ENCODE data around the gene AUTS2. TPM values are rescaled to one million over a fixed set of nuclear protein-coding genes. Genes with fewer than 3 reads are reported as not detected.

AUTS2 gene
- total and polyA plus RNA-seq, 4 donors: 4.9 to 24.4 (median 7.0) TPM

- 86% methylated on average over 2 of the region's 2 CpGs for WGBS
- H3K9ac ChIP-seq (ENCODE audit: low read depth in 1 of 2, low read length in 2 of 2): no peak overlapping the region
Measured at GRCh38 chr7:69843653-69844052, 245.4 kb downstream of the AUTS2 start.

GRCh38 chr7:69844264-69844868 lies 246.1 kb downstream of the AUTS2 start:
- Histone ChIP-seq H3K9ac (ENCODE audit: low read depth in 1 of 2, low read length in 2 of 2) (no peak overlapping the region), H3K4me3 (ENCODE audit: low read depth in 1 of 3, low read length in 3 of 3) (no peak overlapping the region), H3K36me3 (ENCODE audit: control insufficient read depth in 4 of 4, insufficient read depth in 3 of 4, low read depth in 1 of 4, low read length in 3 of 4) (no peaks in the 10 kb centered on the region), H3K9me3 (ENCODE audit: control insufficient read depth in 4 of 4, low read length in 3 of 4) (no peaks in the 10 kb centered on the region), H3K27me3 (ENCODE audit: control insufficient read depth in 4 of 4, insufficient read depth in 4 of 4, low read length in 3 of 4) (no peaks in the 10 kb centered on the region), H3K4me1 (ENCODE audit: control insufficient read depth in 4 of 4, insufficient read depth in 4 of 4, low read length in 3 of 4) (no peaks in the 10 kb centered on the region), H3K27ac (ENCODE audit: low read depth in 1 of 2, low read length in 2 of 2) (no peak overlapping the region)
- DNase-seq (ENCODE audit: low spot score): no peak
- WGBS: 60% methylated on average over 4 of the region's 4 CpGs
- TF ChIP-seq RXRA (IDR thresholded peaks at IDR 0.05) (no peak), JUND (IDR thresholded peaks at IDR 0.05) (no peak), ATF3 (IDR thresholded peaks at IDR 0.05) (no peak), TAF1 (conservative IDR thresholded peaks at IDR 0.05) (no peak), GABPA (IDR thresholded peaks at IDR 0.05 in 1 of 2, conservative IDR thresholded peaks at IDR 0.05 in 1 of 2) (no peak), CTCF (IDR thresholded peaks at IDR 0.05; ENCODE audit: low read depth, low read length, missing input control) (no peak), HNF4G (IDR thresholded peaks at IDR 0.05) (no peak), SP1 (IDR thresholded peaks at IDR 0.05) (no peak), FOXA2 (IDR thresholded peaks at IDR 0.05) (no peak), NR2F2 (IDR thresholded peaks at IDR 0.05) (no peak), ZBTB33 (IDR thresholded peaks at IDR 0.05) (no peak), REST (IDR thresholded peaks at IDR 0.05) (no peak), RAD21 (IDR thresholded peaks at IDR 0.05) (no peak), YY1 (IDR thresholded peaks at IDR 0.05) (no peak)

More at GRCh38 chr7:69843653-69844052, 245.4 kb downstream of the AUTS2 start:
- Histone ChIP-seq H3K4me3 (ENCODE audit: low read depth in 1 of 3, low read length in 3 of 3) (no peak overlapping the region), H3K4me1 (ENCODE audit: control insufficient read depth in 4 of 4, insufficient read depth in 4 of 4, low read length in 3 of 4) (no peaks in the 10 kb centered on the region), H3K9me3 (ENCODE audit: control insufficient read depth in 4 of 4, low read length in 3 of 4) (no peaks in the 10 kb centered on the region), H3K27ac (ENCODE audit: low read depth in 1 of 2, low read length in 2 of 2) (no peak overlapping the region), H3K36me3 (ENCODE audit: control insufficient read depth in 4 of 4, insufficient read depth in 3 of 4, low read depth in 1 of 4, low read length in 3 of 4) (no peaks in the 10 kb centered on the region), H3K27me3 (ENCODE audit: control insufficient read depth in 4 of 4, insufficient read depth in 4 of 4, low read length in 3 of 4) (no peaks in the 10 kb centered on the region)
- TF ChIP-seq FOXA2 (IDR thresholded peaks at IDR 0.05) (no peak), JUND (IDR thresholded peaks at IDR 0.05) (no peak), RXRA (IDR thresholded peaks at IDR 0.05) (no peak)
- no peak for DNase-seq (ENCODE audit: low spot score)
